GM12878 (cell line): Measurements from ENCODE around the gene KCNV2. TPM values are rescaled to one million over a fixed set of nuclear protein-coding genes. Genes with fewer than 3 reads are reported as not detected.

Experiments
- ATAC-seq: fragments of 200-7000 bp; cut with Tn5 transposase; 3 replicates; pipeline ENCODE4 v1.9.1; 2020; ENCODE audit warnings: mild to moderate bottlenecking, moderate library complexity
- BruUV-seq: library from RNA; stranded (reverse); fragments of 400-500 nt; replicated peaks from 2 replicates; lab custom pipeline; 2021; lab: Mats Ljungman, UMichigan
- CTCF ChIA-PET: fragments of 300-600 bp; sonication (Branson Sonifier 250); formaldehyde crosslinking; extraction: SDS; loops from one replicate; lab custom pipeline; 2021; ENCODE audit warnings: inconsistent platforms; lab: Yijun Ruan, JAX
- POLR2A ChIA-PET: fragments of 350-600 bp; formaldehyde crosslinking; extraction: SDS; loops from one replicate; lab custom pipeline; 2021; ENCODE audit warnings: inconsistent platforms; lab: Charles Lee
- RAD21 ChIA-PET: fragments of 300-600 bp; sonication (Branson Sonifier 250); formaldehyde crosslinking; loops from one replicate; lab custom pipeline; 2023; ENCODE audit warnings: antibody characterized with exemption; ENCODE audit not compliant: unreplicated experiment; lab: Charles Lee
- SMC1A ChIA-PET: fragments of 300-600 bp; sonication (Branson Sonifier 250); formaldehyde crosslinking; loops from one replicate; lab custom pipeline; 2023; ENCODE audit not compliant: unreplicated experiment, uncharacterized antibody; lab: Charles Lee
- DNase-seq: peaks from one replicate; pipeline ENCODE4 v3.0.0-alpha.2; 2011; ENCODE audit warnings: low read depth, low spot score
- FAIRE-seq: peaks from 3 replicates; lab custom pipeline; 2011; peaks lifted over from hg19 to GRCh38; lab: Jason Lieb, UNC
- H2AFZ ChIP-seq: 2 replicates; pipeline ENCODE4 v1.6.0; 2011; ENCODE audit warnings: low read depth, low read length, control low read depth; ENCODE audit not compliant: control insufficient read depth
- H3K27ac ChIP-seq: 2 replicates; pipeline ENCODE4 v1.5.1; 2011; ENCODE audit warnings: control low read depth; ENCODE audit not compliant: control insufficient read depth, insufficient read depth
- H3K27me3 ChIP-seq, 2 experiments: replicated peaks in 1 of 2; 2 replicates each; pipeline versions ENCODE4 v1.6.0 to v1.6.1; 2011; ENCODE audit warnings: low read length in 1 of 2; ENCODE audit not compliant: control insufficient read depth in 2 of 2, insufficient read depth in 2 of 2
- H3K36me3 ChIP-seq, 2 experiments: 2 replicates each; pipeline ENCODE4 v1.5.1; 2011; ENCODE audit warnings: low read length in 1 of 2; ENCODE audit not compliant: control insufficient read depth in 2 of 2, insufficient read depth in 2 of 2
- H3K4me1 ChIP-seq: 2 replicates; pipeline ENCODE4 v1.6.1; 2011; ENCODE audit warnings: mild to moderate bottlenecking, low read length, moderate library complexity, mixed read lengths; ENCODE audit not compliant: control insufficient read depth, insufficient read depth
- H3K4me2 ChIP-seq: 2 replicates; pipeline ENCODE4 v1.6.0; 2011; ENCODE audit warnings: control low read depth; ENCODE audit not compliant: control insufficient read depth, insufficient read depth
- H3K4me3 ChIP-seq: fragments of 200-600 bp; sonication (generic); 2 replicates; pipeline ENCODE4 v1.5.1; 2016
- H3K79me2 ChIP-seq: 2 replicates; pipeline ENCODE4 v1.6.0; 2011; ENCODE audit warnings: low read length; ENCODE audit not compliant: control insufficient read depth, insufficient read depth
- H3K9ac ChIP-seq: 2 replicates; pipeline ENCODE4 v1.8.0; 2011; ENCODE audit warnings: low read length, control low read depth, mixed read lengths; ENCODE audit not compliant: control insufficient read depth, insufficient read depth
- H3K9me3 ChIP-seq: replicated peaks from 3 replicates; pipeline ENCODE4 v1.5.1; 2011; ENCODE audit warnings: mild to moderate bottlenecking, low read length; ENCODE audit not compliant: control insufficient read depth, insufficient read depth
- H4K20me1 ChIP-seq: 2 replicates; pipeline ENCODE4 v1.6.0; 2011; ENCODE audit not compliant: control insufficient read depth, insufficient read depth
- BMI1 ChIP-seq: fragments of 450-650 bp; IDR thresholded peaks from 2 replicates; pipeline ENCODE4 v1.6.1; 2016; ENCODE audit warnings: mild to moderate bottlenecking, moderate library complexity, borderline replicate concordance
- IRF3 ChIP-seq: fragments of 450-650 bp; IDR thresholded peaks from 2 replicates; pipeline ENCODE4 v1.6.1; 2014; ENCODE audit warnings: mild to moderate bottlenecking
- JUND ChIP-seq: IDR thresholded peaks from 2 replicates; pipeline ENCODE4 v1.6.1; 2012; ENCODE audit warnings: low read depth, mild to moderate bottlenecking, low read length, improper control_type of control experiment, moderate library complexity
- NFIC ChIP-seq: IDR thresholded peaks from 2 replicates; pipeline ENCODE4 v1.6.1; 2012; ENCODE audit warnings: low read depth, mild to moderate bottlenecking, inconsistent platforms, low read length, moderate library complexity
- POLR2AphosphoS2 ChIP-seq: IDR thresholded peaks from 2 replicates; pipeline ENCODE4 v1.6.1; 2011; ENCODE audit warnings: low read depth, mild to moderate bottlenecking, low read length, improper control_type of control experiment, moderate library complexity
- SMAD5 ChIP-seq: IDR thresholded peaks from 2 replicates; pipeline ENCODE4 v1.6.1; 2016; ENCODE audit warnings: antibody characterized with exemption, low read depth
- ZNF24 ChIP-seq: fragments of 450-650 bp; IDR thresholded peaks from 2 replicates; pipeline ENCODE4 v1.6.1; 2017; ENCODE audit warnings: antibody characterized with exemption, mild to moderate bottlenecking
- WGBS: methylation state at CpG from one replicate; pipeline ENCODE4 v1.1.6; 2016; ENCODE audit warnings: low lambda C conversion rate; ENCODE audit not compliant: insufficient replicate concordance, insufficient coverage; ENCODE audit errors: missing lambda C conversion rate; 5-methylcytosine and 5-hydroxymethylcytosine counted together
- in situ Hi-C: fragments of 300-500 bp; cut with MboI; formaldehyde crosslinking; loops from 9 replicates; pipeline ENCODE4 v1.14.3; 2018; ENCODE audit warnings: mixed read lengths
- intact Hi-C: fragments of 100-400 bp; cut with micrococcal nuclease; formaldehyde crosslinking; loops from one replicate; pipeline ENCODE4 v1.14.2; 2022; ENCODE audit not compliant: unreplicated experiment
- polyA plus RNA-seq, 11 experiments: library from polyadenylated mRNA; depleted of rRNA in 4 of 11; unstranded in 6 of 11; stranded (reverse) in 5 of 11; fragments of >200 nt; fragmentation: Nextera tagmentation in 4 of 11; fragmentation: Illumina TruSeq in 1 of 11; extraction: Ambion mirVana in 4 of 11; extraction: Trizol in 1 of 11; gene quantifications; 1 replicate in 1 of 11; 2 replicates in 10 of 11; pipeline versions ENCODE4 v1.2.1 to v1.2.3, GENCODE V29; 2011 to 2016; ENCODE audit warnings: inconsistent platforms in 2 of 11, missing spikeins in 2 of 11, low read depth in 1 of 11
- total RNA-seq, 4 experiments: library from RNA; depleted of rRNA in 3 of 4; stranded (reverse); fragments of >200 nt in 3 of 4; fragmentation: Illumina TruSeq in 1 of 4; extraction: Trizol in 1 of 4; gene quantifications; 2 replicates each; pipeline versions ENCODE4 v1.2.1 to v1.2.3, GENCODE V29; 2013 to 2021
- TF ChIP-seq, protein P1 (sequence below): fragments of 450-650 bp; formaldehyde crosslinking; IDR thresholded peaks from 2 replicates; pipeline ENCODE4 v1.4.0; 2020; ENCODE audit warnings: mild to moderate bottlenecking, moderate library complexity

Gene KCNV2
- total and polyA plus RNA-seq, 10 of the 15 experiments (the other 5 are each of a cell fraction or from before 2014, with no cell fraction given), result 0.04 to 0.37 (median 0.09) TPM; not detected in 4

- CTCF ChIA-PET, result no interaction called here
- FAIRE-seq (no peak), DNase-seq (no peak), ATAC-seq (no peak)
- in situ Hi-C loops (no loop called here), intact Hi-C loops (no loop called here)
- no peak overlapping the region for H3K27ac ChIP-seq
- POLR2A ChIA-PET, result interaction anchor here (0.8 kb wide), 1 partner anchor 11 kb away, joined by 3 read pairs; no protein-coding TSS in a partner anchor
- no peaks in the 10 kb centered on the region for H3K36me3 ChIP-seq
- H2AFZ ChIP-seq, result no peak overlapping the region
- H3K27me3 ChIP-seq, result no peaks in the 10 kb centered on the region
- RAD21 ChIA-PET, result interaction anchor here (0.6 kb wide), 1 partner anchor 63 kb away, joined by 3 read pairs; no protein-coding TSS in a partner anchor
- TF ChIP-seq ZNF24 (no peak), POLR2AphosphoS2 (no peak), SMAD5 (no peak), JUND (no peak), IRF3 (no peak), BMI1 (no peak), NFIC (no peak)
- TF ChIP-seq, protein P1, sequence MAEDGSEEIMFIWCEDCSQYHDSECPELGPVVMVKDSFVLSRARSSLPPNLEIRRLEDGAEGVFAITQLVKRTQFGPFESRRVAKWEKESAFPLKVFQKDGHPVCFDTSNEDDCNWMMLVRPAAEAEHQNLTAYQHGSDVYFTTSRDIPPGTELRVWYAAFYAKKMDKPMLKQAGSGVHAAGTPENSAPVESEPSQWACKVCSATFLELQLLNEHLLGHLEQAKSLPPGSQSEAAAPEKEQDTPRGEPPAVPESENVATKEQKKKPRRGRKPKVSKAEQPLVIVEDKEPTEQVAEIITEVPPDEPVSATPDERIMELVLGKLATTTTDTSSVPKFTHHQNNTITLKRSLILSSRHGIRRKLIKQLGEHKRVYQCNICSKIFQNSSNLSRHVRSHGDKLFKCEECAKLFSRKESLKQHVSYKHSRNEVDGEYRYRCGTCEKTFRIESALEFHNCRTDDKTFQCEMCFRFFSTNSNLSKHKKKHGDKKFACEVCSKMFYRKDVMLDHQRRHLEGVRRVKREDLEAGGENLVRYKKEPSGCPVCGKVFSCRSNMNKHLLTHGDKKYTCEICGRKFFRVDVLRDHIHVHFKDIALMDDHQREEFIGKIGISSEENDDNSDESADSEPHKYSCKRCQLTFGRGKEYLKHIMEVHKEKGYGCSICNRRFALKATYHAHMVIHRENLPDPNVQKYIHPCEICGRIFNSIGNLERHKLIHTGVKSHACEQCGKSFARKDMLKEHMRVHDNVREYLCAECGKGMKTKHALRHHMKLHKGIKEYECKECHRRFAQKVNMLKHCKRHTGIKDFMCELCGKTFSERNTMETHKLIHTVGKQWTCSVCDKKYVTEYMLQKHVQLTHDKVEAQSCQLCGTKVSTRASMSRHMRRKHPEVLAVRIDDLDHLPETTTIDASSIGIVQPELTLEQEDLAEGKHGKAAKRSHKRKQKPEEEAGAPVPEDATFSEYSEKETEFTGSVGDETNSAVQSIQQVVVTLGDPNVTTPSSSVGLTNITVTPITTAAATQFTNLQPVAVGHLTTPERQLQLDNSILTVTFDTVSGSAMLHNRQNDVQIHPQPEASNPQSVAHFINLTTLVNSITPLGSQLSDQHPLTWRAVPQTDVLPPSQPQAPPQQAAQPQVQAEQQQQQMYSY (CRISPR knock-in tag), result no peak
- H3K4me2 ChIP-seq, result no peak overlapping the region
- H4K20me1 ChIP-seq, result no peaks in the 10 kb centered on the region
- no peak overlapping the region for H3K4me3 ChIP-seq
- WGBS, result 73% methylated on average over 9 of the region's 9 CpGs
- H3K79me2 ChIP-seq, result no peaks in the 10 kb centered on the region
- BruUV-seq, result no TSS peak
- no peaks in the 10 kb centered on the region for H3K4me1 ChIP-seq
- H3K9me3 ChIP-seq, result no peaks in the 10 kb centered on the region; the same call in 2 of the 3 replicates
- no peak overlapping the region for H3K9ac ChIP-seq
- SMC1A ChIA-PET, result interaction anchor here (0.6 kb wide), 2 partner anchors 14 to 53 kb away, joined by 3 to 5 read pairs; no protein-coding TSS in a partner anchor
These were observed 28.5 kb downstream of the KCNV2 start for GRCh38 chr9:2745560-2746380.
